HG03064 (cell line): ENCODE data around the gene CYP2A6.
"Not testable (repeated sequence)": the region's sequence is repeated elsewhere in the genome, so short reads cannot be mapped to it uniquely, and the experiment has no call there.

Experiments
- ATAC-seq: cut with Tn5 transposase; IDR thresholded peaks from one replicate; pipeline ENCODE4 v1.9.1; 2021; ENCODE audit warnings: low read depth; ENCODE audit not compliant: unreplicated experiment

The CYP2A6 gene, protein sequence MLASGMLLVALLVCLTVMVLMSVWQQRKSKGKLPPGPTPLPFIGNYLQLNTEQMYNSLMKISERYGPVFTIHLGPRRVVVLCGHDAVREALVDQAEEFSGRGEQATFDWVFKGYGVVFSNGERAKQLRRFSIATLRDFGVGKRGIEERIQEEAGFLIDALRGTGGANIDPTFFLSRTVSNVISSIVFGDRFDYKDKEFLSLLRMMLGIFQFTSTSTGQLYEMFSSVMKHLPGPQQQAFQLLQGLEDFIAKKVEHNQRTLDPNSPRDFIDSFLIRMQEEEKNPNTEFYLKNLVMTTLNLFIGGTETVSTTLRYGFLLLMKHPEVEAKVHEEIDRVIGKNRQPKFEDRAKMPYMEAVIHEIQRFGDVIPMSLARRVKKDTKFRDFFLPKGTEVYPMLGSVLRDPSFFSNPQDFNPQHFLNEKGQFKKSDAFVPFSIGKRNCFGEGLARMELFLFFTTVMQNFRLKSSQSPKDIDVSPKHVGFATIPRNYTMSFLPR

DNA sequence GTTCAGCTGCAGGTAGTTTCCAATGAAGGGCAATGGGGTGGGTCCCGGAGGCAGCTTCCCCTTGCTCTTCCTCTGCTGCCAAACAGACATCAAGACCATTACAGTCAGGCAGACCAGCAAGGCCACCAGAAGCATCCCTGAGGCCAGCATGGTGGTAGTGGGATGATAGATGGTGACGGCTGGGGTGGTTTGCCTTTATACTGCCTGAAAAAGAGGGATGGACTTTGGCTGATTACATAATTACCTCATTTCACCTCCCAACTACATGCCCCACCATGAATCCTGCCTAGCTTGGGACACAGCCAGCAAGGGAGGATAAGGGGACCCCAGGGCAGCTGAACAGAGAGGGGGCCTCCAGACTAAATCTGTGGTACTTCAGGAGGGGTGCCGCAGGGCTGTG is at the start of gene CYP2A6:
CYP2A6 (minus strand) TSS at position 171 of the 400 bp plus-strand sequence; CDS start at position 150, 21 bp downstream.
- not testable (repeated sequence) for ATAC-seq

DNA sequence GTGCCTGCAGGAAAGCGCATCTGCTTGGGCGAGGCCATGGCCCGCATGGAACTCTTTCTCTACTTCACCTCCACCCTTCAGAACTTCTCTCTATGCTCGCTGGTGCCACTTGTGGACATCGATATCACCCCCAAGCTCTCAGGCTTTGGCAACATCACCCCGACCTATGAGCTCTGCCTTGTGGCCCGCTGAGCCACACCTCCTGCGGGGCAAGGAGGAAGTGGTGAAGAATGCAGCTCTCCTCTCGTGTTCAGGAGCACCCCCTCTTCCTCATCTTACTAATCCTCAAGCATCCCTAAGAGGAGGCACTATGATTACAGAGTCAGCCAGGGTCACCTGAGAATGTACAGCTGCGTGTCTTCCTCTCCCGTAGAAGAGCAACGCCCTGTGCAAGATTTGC is 49.7 kb upstream of the CYP2A6 start:
- not testable (repeated sequence) for ATAC-seq

DNA sequence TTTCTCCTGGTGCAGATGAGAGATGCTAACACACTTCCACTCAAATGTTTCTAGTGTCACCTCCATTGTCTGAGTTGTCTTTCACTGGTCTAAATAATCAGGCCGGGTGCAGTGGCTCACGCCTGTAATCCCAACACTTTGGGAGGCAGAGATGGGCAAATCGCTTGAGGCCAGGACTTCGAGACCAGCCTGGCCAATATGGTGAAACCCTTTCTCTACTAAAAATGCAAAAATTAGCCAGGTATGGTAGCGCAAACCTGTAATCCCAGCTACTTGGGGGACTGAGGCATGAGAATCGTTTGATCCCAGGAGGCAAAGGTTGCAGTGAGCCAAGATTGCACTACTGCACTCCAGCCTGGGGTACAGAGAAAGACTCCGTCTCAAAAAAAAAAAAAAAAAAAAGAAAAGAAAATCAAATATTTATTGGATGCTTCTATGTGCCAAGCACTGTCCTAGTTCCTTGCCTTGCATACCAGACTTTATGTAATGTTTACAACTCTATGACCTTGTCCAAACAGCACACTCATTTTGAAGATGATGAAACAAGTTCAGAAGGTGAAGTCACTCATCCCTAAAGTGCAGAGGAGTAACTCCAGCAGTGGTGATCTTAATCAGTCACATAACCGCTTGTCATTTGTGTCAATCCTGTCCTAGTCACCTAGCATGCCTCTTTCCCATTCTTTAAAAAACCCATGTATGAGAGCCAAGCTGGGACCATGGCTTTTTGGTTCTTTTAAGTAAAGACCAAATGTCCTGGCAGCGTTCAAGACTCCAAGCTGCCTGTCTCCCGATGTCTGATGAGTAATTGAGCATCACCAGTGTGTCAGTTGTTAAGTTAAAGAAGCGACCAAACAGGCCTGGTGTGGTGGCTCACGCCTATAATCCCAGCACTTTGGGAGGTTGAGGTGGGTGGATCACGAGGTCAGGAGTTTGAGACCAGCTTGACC is 46.9 kb upstream of the CYP2A6 start:
- ATAC-seq = not testable (repeated sequence)

DNA sequence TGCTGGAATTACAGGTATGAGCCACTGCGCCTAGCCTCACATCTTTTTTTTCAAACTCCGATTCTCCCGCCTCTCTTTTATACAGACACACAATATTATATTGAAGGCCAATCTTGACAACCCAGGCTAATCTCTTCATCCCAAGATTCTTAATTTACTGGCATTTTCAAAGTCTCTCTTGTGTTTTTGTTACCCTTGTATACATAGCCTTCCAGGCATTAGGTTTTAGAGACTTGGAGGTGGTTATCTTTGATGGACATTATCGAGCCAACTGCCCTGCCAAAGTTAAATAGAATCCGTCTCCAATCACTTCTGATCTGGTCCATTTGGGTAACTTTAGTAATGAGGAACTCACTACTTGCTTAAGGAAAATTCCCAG is 46.2 kb upstream of the CYP2A6 start:
- no peak for ATAC-seq

DNA sequence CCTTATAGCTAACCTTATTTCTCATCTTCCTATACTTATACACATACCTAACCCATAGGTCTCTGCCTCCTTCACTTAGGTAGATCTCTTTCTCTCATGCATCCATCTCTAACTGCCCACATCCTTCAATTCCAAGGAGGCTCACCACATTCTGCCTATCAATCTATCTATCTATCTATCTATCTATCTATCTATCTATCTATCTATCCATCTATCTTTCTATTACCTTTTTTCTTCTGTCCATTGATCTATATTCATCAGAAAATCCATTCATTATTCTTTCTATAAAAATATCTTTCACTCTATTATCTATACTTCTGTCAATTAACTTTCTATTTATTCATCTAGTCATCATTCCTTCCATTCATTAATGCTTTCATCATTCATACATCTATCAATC is 42.9 kb upstream of the CYP2A6 start:
- no peak for ATAC-seq

DNA sequence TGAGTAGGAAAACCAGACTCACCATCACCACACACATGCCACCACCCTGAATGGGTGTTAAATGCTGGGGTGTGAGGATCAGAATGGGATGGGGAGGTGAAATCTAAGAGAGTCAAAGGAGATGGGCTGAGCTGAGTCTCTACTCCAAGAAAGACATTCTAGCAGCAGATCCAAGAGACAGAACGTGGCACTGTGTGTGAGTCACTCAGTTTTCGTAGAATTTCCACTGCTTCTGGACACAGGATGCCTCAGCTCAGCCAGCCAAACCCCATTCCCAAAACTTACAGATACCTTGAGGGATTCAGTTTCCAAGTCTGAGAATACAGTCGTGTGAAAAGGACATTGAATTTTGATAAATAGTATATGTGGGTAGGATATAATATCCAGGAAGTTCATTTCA is 39.1 kb upstream of the CYP2A6 start:
- no peak for ATAC-seq

DNA sequence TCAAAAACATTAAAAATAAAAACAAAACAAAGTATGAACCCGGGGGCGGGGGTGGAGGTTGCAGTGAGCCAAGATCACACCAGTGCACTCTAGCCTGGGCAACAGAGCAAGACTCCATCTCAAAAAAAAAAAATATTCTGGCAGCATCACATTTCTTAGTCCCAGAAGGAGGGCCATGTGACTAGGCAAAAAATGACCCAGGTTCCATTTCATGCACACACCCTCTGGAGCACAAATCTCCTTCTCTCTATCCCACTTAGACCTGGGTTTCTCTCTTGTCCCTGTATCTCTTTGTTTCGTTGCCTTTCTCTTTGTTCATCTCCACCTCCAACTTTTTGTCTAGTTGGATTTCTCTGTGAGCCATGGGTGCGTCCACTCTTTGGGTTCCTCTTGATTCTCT is 37.9 kb upstream of the CYP2A6 start:
- ATAC-seq = no peak

DNA sequence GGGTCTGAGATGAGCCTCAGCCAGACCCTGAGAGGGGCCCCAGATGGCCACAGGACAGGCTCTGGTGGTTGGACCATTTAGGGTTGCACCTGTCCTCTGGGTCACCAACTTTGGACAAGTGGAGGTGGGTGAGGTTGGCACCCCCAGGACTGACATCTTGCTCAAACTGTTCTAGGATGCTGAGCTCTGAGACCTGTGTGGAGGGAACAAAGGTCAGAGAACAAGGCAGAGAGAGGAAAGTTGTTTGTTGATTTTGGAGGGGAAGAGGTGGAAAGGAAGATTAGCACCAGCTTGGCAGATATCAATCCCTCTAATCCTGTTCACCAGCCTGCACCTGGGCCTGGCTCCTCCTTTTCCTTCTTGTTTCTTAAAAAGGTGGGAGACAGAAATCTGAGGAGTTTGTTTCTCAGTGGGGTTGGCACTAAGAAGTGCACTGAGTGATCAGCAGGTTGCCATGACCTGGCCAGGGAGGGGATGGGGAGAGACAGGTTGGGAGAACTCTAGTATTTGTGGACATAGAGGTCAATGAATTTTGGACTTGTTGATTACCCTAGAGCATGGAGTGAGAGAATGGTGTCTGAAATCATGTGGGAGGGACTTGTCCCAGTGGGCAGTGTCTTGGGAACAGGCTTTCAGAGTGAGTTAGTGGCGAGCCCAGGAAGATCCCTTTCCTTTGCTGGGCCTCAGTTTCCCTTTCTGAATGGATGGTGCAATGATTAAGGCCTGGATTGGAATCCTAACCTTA is 34.1 kb upstream of the CYP2A6 start:
- not testable (repeated sequence) for ATAC-seq

DNA sequence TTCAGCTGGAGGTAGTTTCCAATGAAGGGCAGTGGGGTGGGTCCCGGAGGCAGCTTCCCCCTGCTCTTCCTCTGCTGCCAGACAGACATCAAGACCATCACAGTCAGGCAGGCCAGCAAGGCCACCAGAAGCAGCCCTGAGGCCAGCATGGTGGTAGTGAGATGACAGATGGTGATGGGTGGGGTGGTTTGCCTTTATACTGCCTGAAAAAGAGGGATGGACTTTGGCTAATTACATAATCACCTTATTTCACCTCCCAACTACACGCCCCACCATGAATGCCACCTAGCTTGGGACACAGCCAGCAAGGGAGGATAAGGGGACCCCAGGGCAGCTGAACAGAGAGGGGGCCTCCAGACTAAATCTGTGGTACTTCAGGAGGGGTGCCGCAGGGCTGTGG is 31.8 kb upstream of the CYP2A6 start, which contains the start of gene CYP2A7:
CYP2A7 (minus strand) TSS at position 170 of the 400 bp plus-strand sequence; CDS start at position 149, 21 bp downstream.
- ATAC-seq = not testable (repeated sequence)

DNA sequence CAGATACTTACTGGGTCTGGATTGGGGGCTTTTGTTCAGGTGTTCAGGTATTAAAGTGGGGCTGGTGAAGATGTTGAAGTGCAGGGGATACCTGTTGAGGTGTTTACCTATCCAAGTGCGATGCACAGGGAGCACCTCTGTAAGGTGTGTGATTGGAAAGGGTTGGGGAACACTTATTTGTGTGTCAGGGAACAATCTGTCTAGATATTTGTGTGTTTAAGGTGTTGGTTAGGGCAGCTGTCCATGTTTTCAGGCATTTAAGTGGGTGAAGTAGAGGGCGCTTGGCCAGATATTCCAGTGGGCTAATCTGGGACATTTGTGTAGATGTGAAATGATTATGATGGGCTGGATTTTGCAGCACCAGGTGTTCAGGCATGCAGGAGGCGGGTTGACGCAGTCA is 29.1 kb upstream of the CYP2A6 start:
- ATAC-seq = not testable (repeated sequence)

DNA sequence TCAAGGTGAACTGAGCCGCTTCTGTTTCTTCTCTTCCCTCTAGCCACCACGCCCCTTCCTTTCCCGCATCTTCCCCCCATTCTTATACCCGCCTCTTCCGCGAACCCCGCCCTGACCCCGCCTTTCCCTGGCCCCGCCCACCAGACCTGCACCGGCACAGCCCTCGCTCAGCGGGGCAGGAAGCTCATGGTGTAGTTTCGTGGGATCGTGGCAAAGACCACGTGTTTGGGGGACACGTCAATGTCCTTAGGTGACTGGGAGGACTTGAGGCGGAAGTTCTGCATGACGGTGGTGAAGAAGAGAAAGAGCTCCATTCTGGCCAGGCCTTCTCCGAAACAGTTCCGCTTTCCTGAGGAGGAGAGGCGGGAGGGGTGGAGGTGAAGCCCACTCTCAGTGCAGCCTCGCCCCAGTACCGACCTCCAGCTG is 25.3 kb upstream of the CYP2A6 start:
- ATAC-seq = not testable (repeated sequence)

DNA sequence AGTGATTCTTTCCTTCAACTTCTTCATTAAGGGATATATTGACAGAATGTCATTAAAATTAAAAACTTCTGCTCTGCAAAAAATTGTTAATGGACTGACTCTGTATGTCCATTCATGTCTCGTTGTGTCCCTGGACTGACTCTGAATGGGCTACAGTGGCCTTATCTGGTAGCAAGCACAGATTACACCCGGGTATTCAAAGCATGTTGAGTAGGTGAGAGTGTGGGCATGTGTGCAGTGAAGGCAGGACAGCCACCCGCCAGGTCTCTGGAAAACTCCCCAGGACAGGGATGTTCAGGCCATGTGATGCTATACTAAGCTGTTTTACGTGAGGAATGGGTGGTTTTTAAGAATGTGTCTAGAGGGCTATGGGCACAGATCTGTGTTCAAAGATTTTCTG is 24.6 kb upstream of the CYP2A6 start:
- not testable (repeated sequence) for ATAC-seq

DNA sequence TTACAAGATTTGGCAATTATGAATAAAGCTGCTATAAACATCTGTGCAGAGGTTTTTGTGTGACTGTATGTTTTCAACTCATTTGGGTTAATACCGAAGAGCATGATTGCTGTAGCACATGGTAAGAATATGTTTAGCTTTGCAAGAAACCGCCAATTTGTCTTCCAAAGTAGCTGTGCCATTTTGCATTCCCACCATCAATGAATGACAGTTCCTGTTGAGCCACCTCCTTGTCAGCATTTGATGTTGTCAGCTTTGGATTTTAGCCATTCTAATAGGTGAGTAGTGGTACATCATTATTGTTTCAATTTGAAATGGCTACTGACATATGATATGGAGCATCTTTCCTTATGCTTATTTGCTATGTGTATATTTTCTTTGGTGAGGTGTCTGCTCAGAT is 23.6 kb upstream of the CYP2A6 start:
- ATAC-seq = not testable (repeated sequence)

DNA sequence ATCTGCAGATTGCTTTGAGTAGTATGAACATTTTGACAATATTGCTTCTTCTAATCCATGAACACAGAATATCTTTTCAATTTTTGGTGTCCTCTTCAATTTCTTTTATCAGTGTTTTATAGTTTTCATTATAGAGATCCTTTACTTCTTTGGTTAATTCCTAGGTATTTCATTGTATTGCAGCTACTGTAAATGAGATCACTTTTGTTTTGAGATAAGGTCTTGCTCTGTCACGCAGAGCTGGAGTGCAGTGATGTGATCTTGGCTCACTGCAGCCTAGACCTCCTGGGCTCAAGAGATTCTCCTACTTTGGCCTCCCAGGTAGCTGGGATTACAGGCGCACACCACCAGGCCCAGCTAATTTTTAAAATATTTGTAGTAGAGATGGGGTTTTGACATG is 22.0 kb upstream of the CYP2A6 start:
- ATAC-seq = no peak

DNA sequence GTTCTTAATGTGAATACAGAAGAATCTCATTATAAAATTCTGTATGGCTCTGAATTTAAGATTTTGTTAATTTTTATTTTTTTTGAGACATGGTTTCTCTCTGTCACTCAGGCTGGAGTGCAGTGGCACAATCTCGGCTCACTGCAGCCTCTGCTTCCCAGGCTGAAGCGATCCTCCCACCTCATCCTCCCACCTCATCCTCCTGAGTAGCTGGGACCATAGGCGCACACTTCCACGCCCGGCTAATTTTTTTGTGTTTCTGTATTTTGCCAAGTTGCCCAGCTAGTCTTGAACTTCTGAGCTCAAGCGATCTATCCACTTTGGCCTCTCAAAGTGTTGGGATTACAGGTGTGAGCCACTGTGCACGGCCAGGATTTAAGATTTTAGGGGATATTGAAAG is 17.5 kb upstream of the CYP2A6 start:
- ATAC-seq = no peak

DNA sequence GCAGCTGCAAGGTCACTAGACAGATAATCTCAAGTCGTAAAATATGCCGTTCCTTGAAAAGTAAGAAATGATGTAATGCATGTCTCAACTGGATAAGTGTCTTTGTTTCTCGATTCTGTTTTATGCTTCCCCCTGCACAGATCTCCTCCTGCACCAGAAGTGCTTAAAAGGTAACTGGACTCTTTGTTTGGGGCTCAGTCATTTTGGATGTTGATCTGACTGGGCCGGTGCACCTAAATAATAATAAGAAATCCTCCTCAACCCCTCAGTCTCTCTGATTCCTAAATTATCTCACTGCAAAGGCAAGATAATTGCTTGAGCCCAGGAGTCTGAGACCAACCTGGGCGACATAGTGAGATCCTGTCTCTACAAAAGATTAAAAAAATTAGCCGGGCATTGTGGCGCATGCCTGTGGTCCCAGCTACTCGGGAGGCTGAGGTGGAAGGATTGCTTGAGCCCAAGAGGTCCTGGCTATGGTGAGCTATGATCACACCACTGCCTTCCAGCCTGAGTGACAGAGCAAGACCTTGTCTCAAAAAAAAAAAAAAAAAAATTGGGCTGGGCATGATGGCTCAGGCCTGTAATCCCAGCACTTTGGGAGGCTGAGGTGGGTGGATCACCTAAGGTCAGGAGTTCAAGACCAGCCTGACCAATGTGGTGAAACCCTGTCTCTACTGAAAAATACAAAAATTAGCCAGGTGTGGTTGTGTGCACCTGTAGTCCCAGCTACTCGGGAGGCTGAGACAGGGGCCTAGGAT is 14.7 kb upstream of the CYP2A6 start:
- not testable (repeated sequence) for ATAC-seq

DNA sequence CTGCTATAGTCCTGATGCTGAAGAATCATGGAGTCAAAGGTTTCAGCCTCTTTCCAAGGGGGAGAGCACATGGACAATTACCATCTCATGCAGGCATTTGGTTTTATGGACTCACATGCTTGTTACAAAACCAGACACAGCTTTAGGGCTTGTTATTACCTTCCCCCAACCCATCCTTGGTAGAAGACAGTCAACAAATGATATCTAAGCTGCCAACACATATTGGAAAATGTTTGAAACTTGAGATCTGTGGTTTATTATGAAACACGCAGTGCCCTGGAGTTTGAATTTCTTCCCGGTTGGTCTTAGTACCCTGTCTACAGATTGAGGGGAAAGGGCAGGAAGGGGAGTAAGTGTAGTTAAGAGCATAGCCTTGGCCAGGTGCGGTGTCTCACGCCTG is 12.5 kb upstream of the CYP2A6 start:
- no peak for ATAC-seq

DNA sequence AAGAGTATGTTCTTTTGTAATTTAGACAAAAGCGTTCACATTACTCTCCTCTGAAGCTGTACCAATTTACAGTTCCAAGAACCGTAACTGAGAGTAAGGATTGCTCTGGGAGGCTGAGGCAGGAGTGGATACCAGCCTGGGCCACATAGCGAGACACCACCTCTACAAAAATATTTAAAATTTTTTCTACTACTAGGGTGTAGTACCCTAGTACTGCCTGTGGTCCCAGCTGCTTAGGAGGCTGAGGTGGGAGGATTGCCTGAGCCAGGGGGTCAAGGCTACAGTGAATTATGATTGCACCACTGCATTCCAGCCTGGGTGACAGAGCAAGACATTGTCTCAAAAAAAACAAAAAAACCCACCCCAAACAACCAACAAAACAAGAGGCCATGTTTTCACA is 12.1 kb upstream of the CYP2A6 start:
- ATAC-seq = no peak

DNA sequence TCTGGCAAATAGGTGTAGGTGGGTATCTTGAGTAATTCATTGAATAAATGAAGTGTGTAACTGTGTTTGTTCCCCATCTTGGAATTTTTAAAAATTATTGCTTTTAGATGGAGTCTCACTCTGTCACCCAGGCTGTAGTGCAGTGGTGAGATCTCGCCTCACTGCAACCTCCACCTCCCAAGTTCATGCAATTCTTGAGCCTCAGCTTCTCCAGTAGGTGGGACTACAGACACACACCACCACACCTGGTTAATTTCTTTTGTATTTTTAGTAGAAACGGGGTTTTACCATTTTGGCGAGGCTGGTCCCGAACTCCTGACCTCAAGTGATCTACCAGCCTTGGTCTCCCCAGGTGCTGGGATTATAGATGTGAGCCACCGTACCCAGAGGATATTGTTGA is 7.9 kb upstream of the CYP2A6 start:
- ATAC-seq = no peak
